ENCODE results near the gene POLD1. TPM values are rescaled to one million over a fixed set of nuclear protein-coding genes. Genes with fewer than 3 reads are reported as not detected.

POLD1 gene
- total RNA-seq, 6 experiments from 2014 or later = 6.2 to 13.1 (median 9.2) TPM

DNA sequence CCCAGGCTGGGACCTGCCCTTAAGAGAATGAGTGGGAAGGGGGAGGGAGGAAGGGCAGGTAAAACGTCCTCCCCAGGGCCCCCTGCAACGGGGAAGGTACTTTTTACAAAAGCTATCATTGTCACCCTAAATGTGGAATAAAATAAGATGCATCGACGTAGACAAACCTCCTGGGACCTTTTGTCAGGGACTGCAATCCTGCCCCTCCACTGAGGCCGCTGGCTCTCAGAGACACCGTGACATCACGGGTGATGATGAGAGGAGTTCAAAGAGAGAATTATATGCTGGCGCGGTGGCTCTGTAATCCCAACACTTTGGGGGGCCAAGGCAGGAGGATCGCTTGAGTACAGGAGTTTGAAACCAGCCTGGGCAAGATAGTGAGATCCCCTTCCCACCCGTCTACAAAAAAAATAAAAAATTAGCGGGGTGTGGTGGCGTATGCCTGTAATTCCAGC lies 46.8 kb downstream of the POLD1 start:
- Histone ChIP-seq H3K27me3 (no peaks in the 10 kb centered on the region), H3K4me1 (peaks cover 0 to 11% (median 2%) of the 10 kb centered on the region in 4 donors), H3K27ac (no peak overlapping the region), H3K36me3 (no peaks in the 10 kb centered on the region), H3K4me3 (peak overlapping the region in 2 of 3 donors; percentile 51 to 59), H3K9me3 (no peaks in the 10 kb centered on the region)
- 40% methylated on average over 13 of the region's 13 CpGs for WGBS (ENCODE audit: insufficient coverage, low coverage, low lambda C conversion rate, missing lambda C conversion rate)
- DNase-seq (no peak), ATAC-seq (no peak)
- intact Hi-C loops (cut with DNase I) = no loop called here
- TF ChIP-seq, protein P1, sequence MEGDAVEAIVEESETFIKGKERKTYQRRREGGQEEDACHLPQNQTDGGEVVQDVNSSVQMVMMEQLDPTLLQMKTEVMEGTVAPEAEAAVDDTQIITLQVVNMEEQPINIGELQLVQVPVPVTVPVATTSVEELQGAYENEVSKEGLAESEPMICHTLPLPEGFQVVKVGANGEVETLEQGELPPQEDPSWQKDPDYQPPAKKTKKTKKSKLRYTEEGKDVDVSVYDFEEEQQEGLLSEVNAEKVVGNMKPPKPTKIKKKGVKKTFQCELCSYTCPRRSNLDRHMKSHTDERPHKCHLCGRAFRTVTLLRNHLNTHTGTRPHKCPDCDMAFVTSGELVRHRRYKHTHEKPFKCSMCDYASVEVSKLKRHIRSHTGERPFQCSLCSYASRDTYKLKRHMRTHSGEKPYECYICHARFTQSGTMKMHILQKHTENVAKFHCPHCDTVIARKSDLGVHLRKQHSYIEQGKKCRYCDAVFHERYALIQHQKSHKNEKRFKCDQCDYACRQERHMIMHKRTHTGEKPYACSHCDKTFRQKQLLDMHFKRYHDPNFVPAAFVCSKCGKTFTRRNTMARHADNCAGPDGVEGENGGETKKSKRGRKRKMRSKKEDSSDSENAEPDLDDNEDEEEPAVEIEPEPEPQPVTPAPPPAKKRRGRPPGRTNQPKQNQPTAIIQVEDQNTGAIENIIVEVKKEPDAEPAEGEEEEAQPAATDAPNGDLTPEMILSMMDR (IDR thresholded peaks at IDR 0.05) = no peak
- TF ChIP-seq POLR2A (IDR thresholded peaks at IDR 0.05) = no peak

DNA sequence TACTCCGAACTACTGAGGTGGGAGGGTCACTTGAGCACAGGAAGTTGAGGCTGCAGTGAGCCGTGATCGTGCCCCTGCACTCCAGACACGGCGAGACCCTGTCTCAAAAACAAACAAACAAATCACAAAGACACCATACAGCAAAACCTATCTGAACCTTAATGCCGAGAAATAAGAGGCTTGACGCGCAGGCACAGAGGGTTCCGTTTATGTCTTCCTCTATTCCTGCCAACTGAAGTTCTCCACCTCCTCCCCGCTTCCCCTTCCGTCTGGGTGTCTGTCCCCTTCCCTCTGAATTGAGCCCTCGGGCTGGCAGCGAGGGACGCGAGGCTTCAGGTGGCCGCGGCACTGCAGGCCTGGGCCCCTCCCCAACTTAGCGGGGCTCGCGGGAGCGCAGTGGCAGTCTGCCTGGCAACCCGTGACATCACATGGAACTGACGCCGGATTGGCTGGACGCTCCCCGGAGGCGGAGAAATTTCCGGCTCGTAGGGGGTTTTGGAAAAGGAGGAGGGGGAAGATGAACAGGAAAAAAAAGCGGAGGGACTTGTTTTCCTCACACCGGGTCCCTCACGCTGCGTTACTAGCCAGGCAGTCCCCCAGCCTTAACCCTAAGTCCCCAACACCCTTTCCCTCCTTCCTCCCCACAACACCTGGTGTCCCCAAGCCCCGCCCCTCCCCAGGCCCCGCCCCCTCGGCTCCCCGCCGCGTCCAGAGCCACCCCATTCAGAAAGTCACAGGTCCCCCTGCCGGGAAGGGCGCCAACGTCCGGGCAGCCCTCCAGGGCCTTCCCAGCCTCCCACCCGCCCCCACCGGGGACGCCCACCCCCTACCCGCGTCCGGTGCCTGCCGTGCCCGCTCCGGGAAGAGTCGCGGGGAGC lies 47.4 kb downstream of the POLD1 start:
- no peaks in the 10 kb centered on the region for H3K9me3 ChIP-seq
- H3K4me3 ChIP-seq = peak overlapping the region; percentile 51 to 62 (median 59)
- WGBS (ENCODE audit: insufficient coverage, low coverage, low lambda C conversion rate, missing lambda C conversion rate) = under 1% methylated on average over 40 of the region's 54 CpGs
- ATAC-seq (peak; percentile 88 to 93 (median 92)), DNase-seq (peak; percentile 82 to 83 (median 83))
- H3K4me1 ChIP-seq = peaks cover 0 to 11% (median 2%) of the 10 kb centered on the region in 4 donors
- TF ChIP-seq, protein P1 (IDR thresholded peaks at IDR 0.05) = no peak
- peak; percentile 50 for TF ChIP-seq POLR2A (IDR thresholded peaks at IDR 0.05)
- intact Hi-C loops (cut with DNase I) = no loop called here
- H3K36me3 ChIP-seq = no peaks in the 10 kb centered on the region
- H3K27ac ChIP-seq = peak overlapping the region in 2 of 3 donors; percentile 37 to 60
- H3K27me3 ChIP-seq = no peaks in the 10 kb centered on the region

DNA sequence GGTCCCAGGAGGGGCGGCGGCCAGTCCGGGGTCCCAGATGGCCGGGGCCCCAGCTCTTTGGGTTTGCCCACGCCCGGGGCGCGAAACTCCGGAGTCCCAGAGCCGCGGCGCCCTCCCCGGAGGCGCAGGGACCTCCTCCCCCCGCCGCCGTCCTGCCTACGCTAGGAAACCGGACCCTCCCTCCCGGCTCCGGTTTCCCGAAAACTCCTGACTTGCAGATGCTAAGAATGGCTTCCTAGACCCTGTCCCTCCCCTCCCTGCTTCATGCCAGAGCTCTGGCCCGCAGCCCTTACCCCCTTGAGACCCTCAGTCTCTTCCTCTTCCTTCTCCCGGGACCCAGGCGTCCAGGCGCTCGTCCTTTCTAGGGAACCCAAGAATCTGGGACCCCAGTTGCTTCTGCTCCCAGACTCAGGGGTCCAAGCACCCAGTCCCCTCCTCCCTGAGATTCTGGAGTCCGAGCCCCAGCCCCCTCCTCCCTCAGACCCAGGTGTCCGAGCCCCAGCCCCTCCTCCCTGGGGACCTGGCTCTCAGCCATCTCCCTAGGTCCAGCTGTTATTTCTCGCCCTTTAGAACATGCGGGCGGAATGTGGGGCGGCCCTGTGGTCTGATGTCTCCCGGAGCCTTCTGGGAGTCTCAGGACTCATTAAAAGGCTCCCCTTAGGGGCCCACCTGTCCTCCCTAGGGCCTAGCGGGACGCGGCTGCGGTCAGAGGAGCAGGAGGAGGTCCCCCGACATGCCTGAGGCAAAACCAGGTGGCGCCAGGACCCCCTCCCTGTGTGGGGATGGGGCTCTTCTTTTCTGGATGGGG lies 48.3 kb downstream of the POLD1 start, which contains the start of gene MYBPC2:
Gene MYBPC2 (plus strand): TSS at position 672 of the 808 bp plus-strand sequence. CDS start 62 bp downstream, at position 734.
- no peaks in the 10 kb centered on the region for H3K27me3 ChIP-seq
- peaks cover 0 to 11% (median 2%) of the 10 kb centered on the region in 4 donors for H3K4me1 ChIP-seq
- 14% methylated on average over 9 of the region's 40 CpGs for WGBS (ENCODE audit: insufficient coverage, low coverage, low lambda C conversion rate, missing lambda C conversion rate)
- H3K9me3 ChIP-seq = no peaks in the 10 kb centered on the region
- H3K27ac ChIP-seq = peak within 1 kb of the TSS in 2 of 3 donors; percentile 37 to 60
- intact Hi-C loops (cut with DNase I) = no loop called here
- no peak for DNase-seq
- ATAC-seq = peak in 3 of 4 donors; percentile 3 to 8 (median 4)
- peak within 1 kb of the TSS; percentile 51 to 62 (median 59) for H3K4me3 ChIP-seq
- H3K36me3 ChIP-seq = no peaks in the 10 kb centered on the region
- TF ChIP-seq, protein P1 (IDR thresholded peaks at IDR 0.05) = no peak
- no peak for TF ChIP-seq POLR2A (IDR thresholded peaks at IDR 0.05)

Data from right lobe of liver (tissue), 6 donors.